A673 (cell line): Measurements from ENCODE around the gene SNAPC2. TPM values are rescaled to one million over a fixed set of nuclear protein-coding genes. Genes with fewer than 3 reads are reported as not detected.

ENCODE experiments used
- BruUV-seq: library from RNA; stranded (reverse); fragments of 400-500 nt; replicated peaks from 2 replicates; lab custom pipeline; 2021; lab: Mats Ljungman, UMichigan
- CTCF ChIA-PET: fragments of 300-600 bp; sonication (Branson Sonifier 250); formaldehyde crosslinking; loops from one replicate; lab custom pipeline; 2022; ENCODE audit warnings: antibody characterized with exemption; lab: Charles Lee
- POLR2A ChIA-PET: fragments of 300-600 bp; sonication (Branson Sonifier 250); formaldehyde crosslinking; loops from one replicate; lab custom pipeline; 2022; ENCODE audit warnings: antibody characterized with exemption; ENCODE audit not compliant: low non-redundant PET; lab: Charles Lee
- DNase-seq: peaks from one replicate; pipeline ENCODE4 v3.0.0-alpha.2; 2015; ENCODE audit warnings: low spot score
- H3K27ac ChIP-seq: fragments of 200-600 bp; sonication (generic); 2 replicates; pipeline ENCODE4 v1.5.1; 2016; ENCODE audit warnings: mixed run types, low read depth, mild to moderate bottlenecking, mixed read lengths, antibody characterized with exemption, low read length; ENCODE audit not compliant: poor library complexity, severe bottlenecking
- H3K27me3 ChIP-seq: fragments of 200-600 bp; sonication (generic); replicated peaks from 2 replicates; pipeline ENCODE4 v1.6.1; 2017; ENCODE audit warnings: mixed run types, low read depth, mild to moderate bottlenecking, mixed read lengths, antibody characterized with exemption, low read length; ENCODE audit not compliant: insufficient read depth, poor library complexity
- H3K36me3 ChIP-seq: fragments of 200-600 bp; sonication (generic); 2 replicates; pipeline ENCODE4 v1.6.1; 2016; ENCODE audit warnings: mixed run types, mild to moderate bottlenecking, mixed read lengths, antibody characterized with exemption, low read length; ENCODE audit not compliant: insufficient read depth, poor library complexity, severe bottlenecking
- H3K4me1 ChIP-seq: fragments of 200-600 bp; sonication (generic); 2 replicates; pipeline ENCODE4 v1.6.1; 2017; ENCODE audit warnings: mixed run types, mild to moderate bottlenecking, mixed read lengths, antibody characterized with exemption, low read length; ENCODE audit not compliant: insufficient read depth, poor library complexity, severe bottlenecking
- H3K4me3 ChIP-seq: fragments of 200-600 bp; sonication (generic); 2 replicates; pipeline ENCODE4 v1.5.1; 2016; ENCODE audit warnings: low read depth, mixed run types, mild to moderate bottlenecking, mixed read lengths, low read length; ENCODE audit not compliant: poor library complexity, severe bottlenecking
- H3K9me3 ChIP-seq: fragments of 200-600 bp; sonication (generic); 2 replicates; pipeline ENCODE4 v1.6.1; 2016; ENCODE audit warnings: mixed run types, low read depth, mild to moderate bottlenecking, mixed read lengths, antibody characterized with exemption, low read length; ENCODE audit not compliant: poor library complexity, severe bottlenecking
- CTCF ChIP-seq: fragments of 300-800, 200-600 bp; sonication (generic); conservative IDR thresholded peaks from 2 replicates; pipeline ENCODE4 v1.5.1; 2017; ENCODE audit warnings: low read depth, mild to moderate bottlenecking, antibody characterized with exemption, low read length, moderate library complexity, mixed read lengths
- EZH2 ChIP-seq: fragments of 200-600 bp; sonication (generic); IDR thresholded peaks from 2 replicates; pipeline ENCODE4 v1.6.1; 2017; ENCODE audit warnings: borderline replicate concordance, low read depth, mild to moderate bottlenecking, mixed read lengths, antibody characterized with exemption, low read length; ENCODE audit not compliant: poor library complexity, severe bottlenecking
- intact Hi-C: fragments of 100-400 bp; cut with micrococcal nuclease; formaldehyde crosslinking; loops from one replicate; pipeline ENCODE4 v1.10.0; 2022; ENCODE audit not compliant: unreplicated experiment
- total RNA-seq: library from RNA; stranded (reverse); gene quantifications from 2 replicates; pipeline ENCODE4 v1.2.3, GENCODE V29; 2021

SNAPC2 gene
- total RNA-seq, 1 experiment from 2014 or later, result 30.2 TPM

- intact Hi-C loops, result no loop called here
- Histone ChIP-seq H3K4me1 (peaks cover 45% of the 10 kb centered on the region), H3K4me3 (no peak overlapping the region), H3K27ac (no peak overlapping the region), H3K9me3 (no peaks in the 10 kb centered on the region), H3K27me3 (peaks cover 12% of the 10 kb centered on the region), H3K36me3 (peaks cover 15% of the 10 kb centered on the region)
- BruUV-seq, result no TSS peak
- no peak for TF ChIP-seq CTCF
- TF ChIP-seq EZH2, result no peak
- POLR2A ChIA-PET, result no interaction called here
- CTCF ChIA-PET, result no interaction called here
- no peak for DNase-seq
Observed at GRCh38 chr19:7918615-7919421, 1.3 kb upstream of the SNAPC2 start.

- ChIA-PET POLR2A (interaction anchor here (0.5 to 0.8 kb wide), 7 partner anchors 23 to 1898 kb away, joined by 4 to 11 read pairs (median 8); partner anchors contain the start of genes FBXL12 and TIMM44), CTCF (interaction anchor here (0.6 to 2.5 kb wide), 10 partner anchors 8 to 659 kb away, joined by 3 to 12 read pairs (median 4); partner anchors contain the start of genes MAP2K7 and TIMM44)
- TF ChIP-seq CTCF, result no peak
- H3K36me3 ChIP-seq, result peaks cover 15% of the 10 kb centered on the region
- H3K9me3 ChIP-seq, result no peaks in the 10 kb centered on the region
- H3K27me3 ChIP-seq, result peaks cover 12% of the 10 kb centered on the region
- peaks cover 57% of the 10 kb centered on the region for H3K4me1 ChIP-seq
- intact Hi-C loops, result loop anchor here (5.0 kb wide), 1 partner anchor 48 kb away; the partner anchor contains the start of gene PRR36
- BruUV-seq, result no TSS peak
- peak overlapping the region; percentile 72 for H3K27ac ChIP-seq
- peak; percentile 98 for DNase-seq
- H3K4me3 ChIP-seq, result peak overlapping the region; percentile 71
Observed at GRCh38 chr19:7920519-7921301, 572 bp downstream of the SNAPC2 start.

GRCh38 chr19:7921302-7921966 lies 1.3 kb downstream of the SNAPC2 start:
- Histone ChIP-seq H3K27ac (peak overlapping the region; percentile 55), H3K36me3 (peaks cover 15% of the 10 kb centered on the region), H3K4me1 (peaks cover 54% of the 10 kb centered on the region), H3K9me3 (no peaks in the 10 kb centered on the region), H3K27me3 (peaks cover 6% of the 10 kb centered on the region), H3K4me3 (peak overlapping the region; percentile 43)
- TF ChIP-seq CTCF, result no peak
- no peak for TF ChIP-seq EZH2
- no TSS peak for BruUV-seq
- intact Hi-C loops, result loop anchor here (5.0 kb wide), 1 partner anchor 49 kb away; the partner anchor contains the start of gene PRR36
- POLR2A ChIA-PET, result no interaction called here
- no peak for DNase-seq
- CTCF ChIA-PET, result interaction anchor here (0.7 to 2.5 kb wide), 5 partner anchors 18 to 353 kb away, joined by 3 to 11 read pairs (median 5); partner anchors contain the start of genes MAP2K7 and TIMM44
